VCaP (cell line): ENCODE measurements around the gene C22orf31.

Experiments used
- H3K27ac ChIP-seq: fragments of 450-650 bp; 2 replicates; pipeline ENCODE4 v1.5.1; 2017
- CTCF ChIP-seq: fragments of 450-650 bp; conservative IDR thresholded peaks from 2 replicates; pipeline ENCODE4 v1.5.1; 2017; ENCODE audit warnings: mild to moderate bottlenecking, moderate library complexity

C22orf31 gene

GRCh38 chr22:29073618-29074275, 12.1 kb upstream of the C22orf31 start:
- TF ChIP-seq CTCF: no peak

GRCh38 chr22:29072979-29073617, 11.5 kb upstream of the C22orf31 start, which contains the start of gene KREMEN1:
Gene KREMEN1 (plus strand): TSS chr22:29073035. CDS start chr22:29073131, 96 bp downstream.
- H3K27ac ChIP-seq: peak within 1 kb of the TSS; percentile 61; the same call in 1 of the 2 replicates
- TF ChIP-seq CTCF: no peak

More at GRCh38 chr22:29073618-29074275, 12.1 kb upstream of the C22orf31 start:
- peak overlapping the region; percentile 61; the same call in 1 of the 2 replicates for H3K27ac ChIP-seq

GRCh38 chr22:29072193-29072978, 10.8 kb upstream of the C22orf31 start:
- no peak for TF ChIP-seq CTCF
- peak overlapping the region; percentile 61; the same call in 1 of the 2 replicates for H3K27ac ChIP-seq

- H3K27ac ChIP-seq: no peak overlapping the region; the same call in 1 of the 2 replicates
- TF ChIP-seq CTCF: no peak
Measured at GRCh38 chr22:29071261-29072045, 9.8 kb upstream of the C22orf31 start.

- no peak overlapping the region for H3K27ac ChIP-seq
- TF ChIP-seq CTCF: no peak
Measured at GRCh38 chr22:29070490-29070889, 8.9 kb upstream of the C22orf31 start.

GRCh38 chr22:29069463-29069862, 7.8 kb upstream of the C22orf31 start:
- H3K27ac ChIP-seq: no peak overlapping the region
- no peak for TF ChIP-seq CTCF
